MM.1S (cell line): Measurements from ENCODE around the gene ATG16L2.
"Not testable (repeated sequence)": the region's sequence is repeated elsewhere in the genome, so short reads cannot be mapped to it uniquely, and the experiment has no call there.

Source experiments
- DNase-seq: peaks from one replicate; pipeline ENCODE4 v3.0.0-alpha.2; 2015
- H2AFZ ChIP-seq: fragments of 300-600 bp; sonication (generic); 2 replicates; pipeline ENCODE4 v1.6.0; 2016; ENCODE audit warnings: antibody characterized with exemption, low read length
- H3F3A ChIP-seq: fragments of 300-600 bp; sonication (generic); 2 replicates; pipeline ENCODE4 v1.6.1; 2016; ENCODE audit warnings: mild to moderate bottlenecking, antibody characterized with exemption, low read length, moderate library complexity, mixed read lengths; ENCODE audit not compliant: insufficient read depth
- H3K27ac ChIP-seq: fragments of 300-600 bp; sonication (generic); 2 replicates; pipeline ENCODE4 v1.5.1; 2016; ENCODE audit warnings: mild to moderate bottlenecking, low read length
- H3K27me3 ChIP-seq: fragments of 300-600 bp; sonication (generic); replicated peaks from 2 replicates; pipeline ENCODE4 v1.6.0; 2016; ENCODE audit warnings: low read length; ENCODE audit not compliant: insufficient read depth
- H3K36me3 ChIP-seq: fragments of 300-600 bp; sonication (generic); replicated peaks from 2 replicates; pipeline ENCODE4 v1.6.1; 2016; ENCODE audit warnings: mild to moderate bottlenecking, low read length, mixed read lengths; ENCODE audit not compliant: insufficient read depth
- H3K4me1 ChIP-seq: fragments of 300-600 bp; sonication (generic); 2 replicates; pipeline ENCODE4 v1.6.1; 2016; ENCODE audit warnings: low read length, mixed read lengths
- H3K4me2 ChIP-seq: fragments of 300-600 bp; sonication (generic); 2 replicates; pipeline ENCODE4 v1.6.0; 2016; ENCODE audit warnings: low read depth, low read length
- H3K4me3 ChIP-seq: fragments of 300-600 bp; sonication (generic); 2 replicates; pipeline ENCODE4 v1.5.1; 2016; ENCODE audit warnings: low read length, mixed read lengths
- H3K79me2 ChIP-seq: fragments of 300-600 bp; sonication (generic); 2 replicates; pipeline ENCODE4 v1.6.1; 2016; ENCODE audit warnings: mixed run types, low read length, mixed read lengths
- H3K9ac ChIP-seq: fragments of 300-600 bp; sonication (generic); 2 replicates; pipeline ENCODE4 v1.6.1; 2016; ENCODE audit warnings: low read length, mixed read lengths
- H3K9me2 ChIP-seq: fragments of 300-600 bp; sonication (generic); replicated peaks from 2 replicates; pipeline ENCODE4 v1.6.1; 2016; ENCODE audit warnings: mild to moderate bottlenecking, low read length, mixed read lengths; ENCODE audit not compliant: insufficient read depth
- H3K9me3 ChIP-seq: fragments of 300-600 bp; sonication (generic); replicated peaks from 2 replicates; pipeline ENCODE4 v1.6.1; 2016; ENCODE audit warnings: mild to moderate bottlenecking, low read length, mixed read lengths; ENCODE audit not compliant: insufficient read depth
- H4K20me1 ChIP-seq: fragments of 300-600 bp; sonication (generic); 2 replicates; pipeline ENCODE4 v1.6.1; 2016; ENCODE audit warnings: mild to moderate bottlenecking, low read length, moderate library complexity, mixed read lengths; ENCODE audit not compliant: insufficient read depth
- EZH2 ChIP-seq: fragments of 300-600 bp; sonication (generic); optimal IDR thresholded peaks from 2 replicates; pipeline ENCODE3; 2017; ENCODE audit warnings: low read depth, mild to moderate bottlenecking, antibody characterized with exemption, low read length, mixed read lengths
- EZH2phosphoT487 ChIP-seq: fragments of 300-600 bp; sonication (generic); IDR thresholded peaks from 2 replicates; pipeline ENCODE4 v1.6.1; 2018; ENCODE audit warnings: antibody characterized with exemption, low read length
- TF ChIP-seq, protein P1 (sequence below): fragments of 300-600 bp; sonication (generic); IDR thresholded peaks from 2 replicates; pipeline ENCODE4 v1.5.1; 2016; ENCODE audit warnings: antibody characterized with exemption, low read length, mixed read lengths

ATG16L2 gene

GRCh38 chr11:72789493-72790131, 24.6 kb upstream of the ATG16L2 start:
- no peak for DNase-seq
- Histone ChIP-seq H3K9me3 (no peaks in the 10 kb centered on the region), H3K27ac (no peak overlapping the region), H4K20me1 (no peaks in the 10 kb centered on the region), H3K4me3 (no peak overlapping the region), H3K9me2 (no peaks in the 10 kb centered on the region), H3K4me1 (peaks cover 11% of the 10 kb centered on the region), H3K27me3 (no peaks in the 10 kb centered on the region), H2AFZ (no peak overlapping the region), H3K4me2 (no peak overlapping the region), H3K36me3 (no peaks in the 10 kb centered on the region), H3F3A (0 out of 2 replicates have a peak, but pooled peaks cover 3% of the 10 kb centered on the region), H3K79me2 (no peaks in the 10 kb centered on the region), H3K9ac (no peak overlapping the region)
- TF ChIP-seq, protein P1, sequence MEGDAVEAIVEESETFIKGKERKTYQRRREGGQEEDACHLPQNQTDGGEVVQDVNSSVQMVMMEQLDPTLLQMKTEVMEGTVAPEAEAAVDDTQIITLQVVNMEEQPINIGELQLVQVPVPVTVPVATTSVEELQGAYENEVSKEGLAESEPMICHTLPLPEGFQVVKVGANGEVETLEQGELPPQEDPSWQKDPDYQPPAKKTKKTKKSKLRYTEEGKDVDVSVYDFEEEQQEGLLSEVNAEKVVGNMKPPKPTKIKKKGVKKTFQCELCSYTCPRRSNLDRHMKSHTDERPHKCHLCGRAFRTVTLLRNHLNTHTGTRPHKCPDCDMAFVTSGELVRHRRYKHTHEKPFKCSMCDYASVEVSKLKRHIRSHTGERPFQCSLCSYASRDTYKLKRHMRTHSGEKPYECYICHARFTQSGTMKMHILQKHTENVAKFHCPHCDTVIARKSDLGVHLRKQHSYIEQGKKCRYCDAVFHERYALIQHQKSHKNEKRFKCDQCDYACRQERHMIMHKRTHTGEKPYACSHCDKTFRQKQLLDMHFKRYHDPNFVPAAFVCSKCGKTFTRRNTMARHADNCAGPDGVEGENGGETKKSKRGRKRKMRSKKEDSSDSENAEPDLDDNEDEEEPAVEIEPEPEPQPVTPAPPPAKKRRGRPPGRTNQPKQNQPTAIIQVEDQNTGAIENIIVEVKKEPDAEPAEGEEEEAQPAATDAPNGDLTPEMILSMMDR = no peak
- TF ChIP-seq EZH2phosphoT487 = no peak
- TF ChIP-seq EZH2 = no peak

DNA sequence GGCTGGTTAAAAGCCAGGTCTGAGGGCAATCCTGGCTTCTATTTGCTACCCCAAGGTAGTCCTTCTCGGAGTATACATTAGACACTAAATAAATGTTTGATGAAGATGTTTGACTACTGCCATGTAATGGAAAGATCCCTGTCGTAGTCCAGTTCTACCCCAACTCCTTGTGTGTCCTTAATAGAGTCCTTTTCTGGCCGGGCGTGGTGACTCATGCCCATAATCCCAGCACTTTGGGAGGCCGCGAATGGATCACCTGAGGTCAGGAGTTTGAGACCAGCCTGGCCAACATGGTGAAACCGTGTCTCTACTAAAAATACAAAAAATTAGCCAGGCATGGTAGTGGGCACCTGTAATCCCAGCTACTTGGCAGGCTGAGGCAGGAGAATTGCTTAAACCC, 23.0 kb upstream of the ATG16L2 start:
- H3K36me3 ChIP-seq, H3K4me2 ChIP-seq: not testable (repeated sequence)
- peaks cover 13% of the 10 kb centered on the region for H3K4me1 ChIP-seq

DNA sequence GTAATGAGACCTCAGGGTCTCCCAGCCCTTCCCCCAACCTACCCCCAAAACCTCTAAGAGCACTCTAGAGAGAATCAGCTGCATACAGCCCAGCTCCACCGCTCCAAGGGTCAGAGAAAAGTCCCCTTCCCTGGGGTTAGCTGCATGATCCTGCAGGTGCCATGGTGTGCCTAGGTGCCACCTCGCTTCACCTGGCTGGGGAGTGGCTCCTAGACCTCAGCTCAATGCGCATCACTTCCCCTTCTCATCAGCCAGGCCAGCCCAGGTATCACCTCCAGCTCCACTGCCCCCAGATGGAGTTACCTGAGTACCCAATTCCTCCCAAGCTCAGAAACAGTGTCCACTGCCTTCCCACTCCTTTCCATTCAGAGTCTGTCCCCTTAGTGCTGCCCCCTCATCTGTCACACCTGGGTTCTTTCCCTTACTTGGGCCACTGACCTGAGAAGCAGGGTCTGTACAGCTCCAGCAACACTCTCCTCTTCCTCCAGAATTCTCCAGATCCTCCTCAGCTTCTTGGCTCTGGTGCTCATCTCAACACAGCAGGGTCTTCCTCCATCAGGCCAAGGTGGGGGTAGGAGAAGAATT, 21.7 kb upstream of the ATG16L2 start:
- Histone ChIP-seq H3K9me3 (no peaks in the 10 kb centered on the region), H2AFZ (no peak overlapping the region), H3K27ac (no peak overlapping the region), H3K9ac (no peak overlapping the region), H3K9me2 (no peaks in the 10 kb centered on the region), H3K79me2 (no peaks in the 10 kb centered on the region), H3K4me3 (no peak overlapping the region), H3K36me3 (no peaks in the 10 kb centered on the region), H3F3A (0 out of 2 replicates have a peak, but pooled peaks cover 4% of the 10 kb centered on the region), H3K27me3 (no peaks in the 10 kb centered on the region), H3K4me1 (peaks cover 13% of the 10 kb centered on the region), H3K4me2 (no peak overlapping the region), H4K20me1 (no peaks in the 10 kb centered on the region)
- no peak for DNase-seq
- TF ChIP-seq, protein P1 = no peak
- TF ChIP-seq EZH2 (no peak), EZH2phosphoT487 (no peak)

More for the DNA sequence above, 23.0 kb upstream of the ATG16L2 start:
- not testable (repeated sequence) for H2AFZ ChIP-seq, H3K9me3 ChIP-seq, H3K79me2 ChIP-seq, H3K27ac ChIP-seq, H3F3A ChIP-seq, H4K20me1 ChIP-seq, DNase-seq, H3K9me2 ChIP-seq, H3K4me3 ChIP-seq, H3K9ac ChIP-seq, H3K27me3 ChIP-seq

GRCh38 chr11:72793076-72793424, 21.2 kb upstream of the ATG16L2 start:
- Histone ChIP-seq H3K9ac (no peak overlapping the region), H3K27ac (no peak overlapping the region), H2AFZ (peak overlapping the region; percentile 67), H4K20me1 (no peaks in the 10 kb centered on the region), H3K4me3 (no peak overlapping the region), H3K4me1 (peaks cover 13% of the 10 kb centered on the region), H3K9me3 (no peaks in the 10 kb centered on the region), H3K27me3 (no peaks in the 10 kb centered on the region), H3K4me2 (peak overlapping the region; percentile 60; the same call in 1 of the 2 replicates), H3K79me2 (no peaks in the 10 kb centered on the region), H3K9me2 (no peaks in the 10 kb centered on the region), H3F3A (0 out of 2 replicates have a peak, but pooled peaks cover 4% of the 10 kb centered on the region), H3K36me3 (no peaks in the 10 kb centered on the region)
- DNase-seq = no peak
- TF ChIP-seq, protein P1 = no peak
